GM18909 (cell line): ENCODE measurements around the gene CYP4X1.
"Not testable (repeated sequence)": the region's sequence is repeated elsewhere in the genome, so short reads cannot be mapped to it uniquely, and the experiment has no call there.

Source experiments
- ATAC-seq: cut with Tn5 transposase; IDR thresholded peaks from one replicate; pipeline ENCODE4 v1.9.1; 2021; ENCODE audit warnings: mild to moderate bottlenecking; ENCODE audit not compliant: unreplicated experiment, poor library complexity

The CYP4X1 gene

DNA sequence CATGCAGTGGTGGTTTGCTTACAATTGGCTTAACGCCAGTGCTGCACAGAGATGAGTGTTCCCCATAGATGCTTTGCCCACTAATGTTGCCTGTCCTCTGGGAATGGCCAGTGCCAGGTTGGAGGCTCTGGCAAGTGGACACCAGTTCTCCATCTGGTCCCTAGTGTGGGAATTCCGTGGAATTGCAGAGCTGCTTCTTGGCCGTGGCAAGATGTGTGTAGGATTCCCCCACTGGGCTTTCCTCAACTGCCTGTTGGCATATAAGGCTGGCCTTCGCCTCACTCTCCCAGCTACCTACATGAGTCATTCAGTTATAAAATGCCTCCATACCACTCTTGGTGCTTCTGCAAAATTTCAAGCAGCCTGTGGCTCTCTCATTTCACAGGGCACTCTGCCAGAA, 45.6 kb downstream of the CYP4X1 start:
- ATAC-seq: not testable (repeated sequence)

DNA sequence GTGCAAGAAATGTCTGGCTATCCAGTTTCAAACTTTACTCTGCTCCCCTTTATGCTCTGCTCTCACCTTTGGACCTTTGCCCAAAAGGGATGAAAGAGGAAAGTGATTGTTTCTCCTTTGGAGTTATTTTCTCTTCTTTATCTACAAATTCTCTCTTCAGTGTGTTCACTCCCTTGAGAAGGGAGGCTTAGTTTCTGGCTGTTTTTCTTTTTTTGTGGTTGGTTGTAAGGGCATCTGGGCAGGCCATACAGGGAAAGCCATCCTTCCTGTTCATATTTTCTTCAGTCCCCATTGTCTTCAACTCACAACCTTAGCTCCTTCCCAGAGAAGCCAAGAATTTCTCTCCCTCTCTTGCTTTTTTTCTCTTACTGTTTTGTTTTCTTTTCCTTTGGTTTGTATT, 46.0 kb downstream of the CYP4X1 start:
- not testable (repeated sequence) for ATAC-seq

DNA sequence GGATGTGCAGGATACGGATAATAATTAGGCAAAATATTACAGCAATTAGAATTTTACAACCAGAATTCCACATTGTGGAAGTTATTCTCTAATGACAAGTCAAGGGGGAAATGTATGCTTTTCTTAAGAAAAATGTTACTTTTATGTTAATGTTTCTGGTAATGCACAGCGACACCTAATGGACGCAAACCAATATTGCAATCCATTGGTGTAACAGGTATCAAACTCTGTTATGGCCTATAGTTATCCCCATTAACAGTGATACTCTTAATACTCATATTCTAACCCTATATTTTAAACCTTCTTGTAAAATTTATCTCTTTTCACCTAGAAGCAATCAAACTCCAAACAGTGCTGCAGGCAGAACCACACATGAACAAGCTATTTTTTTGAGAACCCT, 65.9 kb downstream of the CYP4X1 start:
- ATAC-seq: not testable (repeated sequence)

DNA sequence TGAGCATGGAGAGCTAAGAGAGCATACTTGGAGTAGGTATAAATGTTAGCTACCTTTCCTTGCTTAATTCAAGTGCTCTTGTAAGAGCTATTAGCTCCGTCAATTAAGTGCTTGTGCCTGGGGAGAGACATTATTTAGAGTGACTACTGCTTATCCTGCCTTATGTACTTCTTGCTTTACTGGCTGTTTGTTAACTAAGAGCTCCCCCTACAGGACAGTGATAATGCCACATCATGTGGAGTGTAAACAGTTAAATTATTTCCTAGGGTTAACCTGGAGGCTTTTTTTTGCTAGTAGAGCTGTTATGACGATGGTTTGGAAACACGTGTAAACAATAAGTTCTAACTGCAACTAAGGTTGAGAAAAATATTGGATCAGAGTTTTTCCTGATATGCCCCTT, 68.0 kb downstream of the CYP4X1 start:
- not testable (repeated sequence) for ATAC-seq
